WERI-Rb-1 (cell line): ENCODE data around the gene HMGCS1.

Experiments
- DNase-seq: peaks from one replicate; pipeline ENCODE4 v3.0.0-alpha.2; 2020
- H3K27ac ChIP-seq: fragments of 250-450 bp; sonication (Bioruptor Pico); 2 replicates; pipeline ENCODE4 v1.5.1; 2020; ENCODE audit warnings: mild to moderate bottlenecking, moderate library complexity
- H3K27me3 ChIP-seq: fragments of 250-450 bp; sonication (Bioruptor Pico); 2 replicates; pipeline ENCODE4 v1.5.1; 2021; ENCODE audit warnings: mild to moderate bottlenecking, low read depth, moderate library complexity; ENCODE audit not compliant: insufficient read depth, severe bottlenecking
- H3K36me3 ChIP-seq: fragments of 250-450 bp; sonication (Bioruptor Pico); 2 replicates; pipeline ENCODE4 v1.5.1; 2020; ENCODE audit warnings: mild to moderate bottlenecking, moderate library complexity
- H3K4me3 ChIP-seq: 2 replicates; pipeline ENCODE4 v1.5.1; 2011; ENCODE audit warnings: low read depth, mild to moderate bottlenecking, control low read depth, low read length
- H3K9me3 ChIP-seq: fragments of 250-450 bp; sonication (Bioruptor Pico); 2 replicates; pipeline ENCODE4 v1.5.1; 2021; ENCODE audit warnings: mild to moderate bottlenecking, moderate library complexity; ENCODE audit not compliant: severe bottlenecking
- CTCF ChIP-seq: IDR thresholded peaks from 2 replicates; pipeline ENCODE4 v1.5.1; 2011; ENCODE audit warnings: low read depth, mild to moderate bottlenecking, control low read depth, inconsistent platforms, low read length

HMGCS1 gene

GRCh38 chr5:43281840-43282658, 31.2 kb downstream of the HMGCS1 start:
- Histone ChIP-seq H3K4me3 (no peak overlapping the region), H3K9me3 (no peaks in the 10 kb centered on the region), H3K27me3 (no peaks in the 10 kb centered on the region), H3K27ac (no peak overlapping the region), H3K36me3 (no peaks in the 10 kb centered on the region; the same call in 1 of the 2 replicates)
- TF ChIP-seq CTCF, result no peak
- DNase-seq, result no peak

GRCh38 chr5:43279548-43280274, 33.5 kb downstream of the HMGCS1 start:
- H3K36me3 ChIP-seq, result no peaks in the 10 kb centered on the region
- TF ChIP-seq CTCF, result no peak
- H3K27me3 ChIP-seq, result peaks cover under 1% of the 10 kb centered on the region
- H3K4me3 ChIP-seq, result no peak overlapping the region
- DNase-seq, result no peak
- H3K27ac ChIP-seq, result no peak overlapping the region
- no peaks in the 10 kb centered on the region for H3K9me3 ChIP-seq

GRCh38 chr5:43275391-43275790, 37.8 kb downstream of the HMGCS1 start:
- DNase-seq, result no peak
- Histone ChIP-seq H3K27ac (no peak overlapping the region), H3K9me3 (no peaks in the 10 kb centered on the region), H3K4me3 (no peak overlapping the region), H3K36me3 (no peaks in the 10 kb centered on the region), H3K27me3 (peaks cover 13% of the 10 kb centered on the region)
- TF ChIP-seq CTCF, result no peak

- no peak for TF ChIP-seq CTCF
Measured at GRCh38 chr5:43274435-43275114, 38.6 kb downstream of the HMGCS1 start.

GRCh38 chr5:43273552-43273951, 39.7 kb downstream of the HMGCS1 start:
- no peak for DNase-seq
- Histone ChIP-seq H3K9me3 (no peaks in the 10 kb centered on the region), H3K27ac (no peak overlapping the region), H3K4me3 (no peak overlapping the region), H3K27me3 (peaks cover 13% of the 10 kb centered on the region), H3K36me3 (no peaks in the 10 kb centered on the region)
- TF ChIP-seq CTCF, result no peak

More at GRCh38 chr5:43274435-43275114, 38.6 kb downstream of the HMGCS1 start:
- DNase-seq, result no peak
- Histone ChIP-seq H3K36me3 (no peaks in the 10 kb centered on the region), H3K9me3 (no peaks in the 10 kb centered on the region), H3K27ac (no peak overlapping the region), H3K4me3 (no peak overlapping the region), H3K27me3 (peaks cover 13% of the 10 kb centered on the region)
